OCI-LY7 (cell line): ENCODE measurements around the gene ZNRF1. TPM values are rescaled to one million over a fixed set of nuclear protein-coding genes. Genes with fewer than 3 reads are reported as not detected.
A peak's percentile ranks its signal among the peaks of the same experiment; 100 is the strongest.
"Not testable (repeated sequence)": the region's sequence is repeated elsewhere in the genome, so short reads cannot be mapped to it uniquely, and the experiment has no call there.

ENCODE experiments used
- BruUV-seq: library from RNA; stranded (reverse); fragments of 400-500 nt; replicated peaks from 2 replicates; lab custom pipeline; 2021; lab: Mats Ljungman, UMichigan
- CTCF ChIA-PET: fragments of 300-600 bp; sonication (Branson Sonifier 250); formaldehyde crosslinking; loops from one replicate; lab custom pipeline; 2022; ENCODE audit warnings: antibody characterized with exemption; ENCODE audit not compliant: unreplicated experiment; lab: Charles Lee
- POLR2A ChIA-PET: fragments of 300-600 bp; sonication (Branson Sonifier 250); formaldehyde crosslinking; loops from one replicate; lab custom pipeline; 2022; ENCODE audit warnings: antibody characterized with exemption; lab: Charles Lee
- DNase-seq: peaks from one replicate; pipeline ENCODE4 v3.0.0-alpha.2; 2015; ENCODE audit warnings: low spot score
- H2AFZ ChIP-seq: fragments of 200-600 bp; sonication (generic), shearing (Covaris generic); 2 replicates; pipeline ENCODE4 v1.6.1; 2014; ENCODE audit warnings: mild to moderate bottlenecking, antibody characterized with exemption, low read length, moderate library complexity
- H3K27ac ChIP-seq: fragments of 200-600 bp; sonication (generic); 2 replicates; pipeline ENCODE4 v1.5.1; 2014; ENCODE audit warnings: mixed run types, low read depth, mild to moderate bottlenecking, moderate library complexity, low read length, inconsistent platforms; ENCODE audit not compliant: poor library complexity, severe bottlenecking
- H3K36me3 ChIP-seq: fragments of 200-600 bp; sonication (generic); 2 replicates; pipeline ENCODE4 v1.6.1; 2014; ENCODE audit warnings: mild to moderate bottlenecking, antibody characterized with exemption, low read length, moderate library complexity, mixed read lengths; ENCODE audit not compliant: insufficient read depth
- H3K4me1 ChIP-seq: fragments of 200-600 bp; sonication (generic); 2 replicates; pipeline ENCODE4 v1.5.1; 2014; ENCODE audit warnings: mild to moderate bottlenecking, low read length; ENCODE audit not compliant: insufficient read depth, poor library complexity, severe bottlenecking
- H3K4me2 ChIP-seq: fragments of 200-600 bp; sonication (generic); 2 replicates; pipeline ENCODE4 v1.6.1; 2014; ENCODE audit warnings: mild to moderate bottlenecking, low read length
- H3K4me3 ChIP-seq: fragments of 200-600 bp; sonication (generic); 2 replicates; pipeline ENCODE4 v1.5.1; 2014; ENCODE audit warnings: mild to moderate bottlenecking, low read depth, low read length; ENCODE audit not compliant: poor library complexity, severe bottlenecking
- H3K79me2 ChIP-seq: fragments of 200-600 bp; sonication (generic); 2 replicates; pipeline ENCODE4 v1.6.1; 2016; ENCODE audit warnings: low read depth, mild to moderate bottlenecking, low read length, moderate library complexity, mixed read lengths; ENCODE audit not compliant: insufficient read depth
- H3K9me2 ChIP-seq: fragments of 200-600 bp; sonication (generic); 2 replicates; pipeline ENCODE4 v1.6.1; 2016; ENCODE audit warnings: mild to moderate bottlenecking, low read length, mixed read lengths; ENCODE audit not compliant: insufficient read depth
- H3K9me3 ChIP-seq: fragments of 200-600 bp; sonication (generic); 2 replicates; pipeline ENCODE4 v1.6.1; 2014; ENCODE audit warnings: mild to moderate bottlenecking, mixed run types, low read length, mixed read lengths
- H4K20me1 ChIP-seq: fragments of 200-600 bp; sonication (generic); 2 replicates; pipeline ENCODE4 v1.6.1; 2014; ENCODE audit warnings: mild to moderate bottlenecking, antibody characterized with exemption, low read length, moderate library complexity, mixed read lengths; ENCODE audit not compliant: insufficient read depth
- CTCF ChIP-seq: fragments of 200-600 bp; sonication (generic); conservative IDR thresholded peaks from 2 replicates; pipeline ENCODE4 v1.5.1; 2014; ENCODE audit warnings: mild to moderate bottlenecking, antibody characterized with exemption, low read length, moderate library complexity, mixed read lengths
- EZH2phosphoT487 ChIP-seq: fragments of 200-600 bp; sonication (generic); IDR thresholded peaks from 2 replicates; pipeline ENCODE4 v1.6.1; 2018; ENCODE audit warnings: low read depth, borderline replicate concordance, mild to moderate bottlenecking, mixed run types, antibody characterized with exemption, low read length, moderate library complexity, mixed read lengths
- intact Hi-C: fragments of 100-400 bp; cut with micrococcal nuclease; formaldehyde crosslinking; loops from one replicate; pipeline ENCODE4 v1.10.0; 2022; ENCODE audit not compliant: unreplicated experiment
- total RNA-seq, 2 experiments: library from RNA; depleted of rRNA in 1 of 2; stranded (reverse); fragments of >200 nt in 1 of 2; shearing (Covaris generic) in 1 of 2; gene quantifications; 2 replicates each; pipeline ENCODE4 v1.2.3, GENCODE V29; 2014 to 2022

The ZNRF1 gene
- total RNA-seq, 2 experiments from 2014 or later, result 11.8 to 23.7 TPM

GRCh38 chr16:75011634-75012307, 12.9 kb downstream of the ZNRF1 start:
- POLR2A ChIA-PET, result interaction anchor here (0.6 to 1.7 kb wide), 4 partner anchors 10 to 519 kb away, joined by 3 to 6 read pairs (median 4); no protein-coding TSS in a partner anchor
- H3K27ac ChIP-seq, result no peak overlapping the region

DNA sequence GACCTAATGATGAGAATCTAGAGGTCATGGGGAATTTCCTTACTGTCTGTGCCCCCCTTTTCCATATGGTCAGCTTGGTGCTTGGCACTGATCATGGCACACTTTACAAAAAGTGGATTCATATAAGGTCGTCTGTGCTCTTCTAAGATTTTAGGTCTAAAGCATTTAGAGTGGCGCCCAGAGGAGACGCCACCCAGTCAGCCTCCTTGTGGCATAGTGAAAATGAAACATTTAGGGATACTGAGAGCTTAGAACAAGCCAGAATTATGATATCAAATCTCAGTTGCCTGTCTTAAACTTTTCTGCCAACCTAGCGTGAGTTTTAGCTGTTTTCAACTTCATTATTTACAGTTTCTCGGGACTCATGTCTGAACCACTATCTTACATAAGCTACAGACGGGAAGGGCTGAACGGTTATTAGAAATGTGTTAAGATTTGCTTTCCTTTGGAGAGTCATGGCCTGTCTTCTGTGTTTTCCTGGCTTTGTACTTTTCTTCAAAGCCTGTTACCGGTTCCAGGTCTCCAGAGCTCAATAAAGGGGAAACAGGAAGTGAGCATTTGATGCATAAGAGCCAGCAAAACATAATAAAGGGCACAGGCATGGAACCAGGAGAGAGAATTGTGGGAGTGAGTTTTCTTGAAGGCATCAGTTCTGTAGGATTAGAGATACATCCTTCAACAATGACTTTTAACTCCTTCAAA, 13.7 kb downstream of the ZNRF1 start:
- Histone ChIP-seq H3K27ac (no peak overlapping the region), H2AFZ (no peak overlapping the region)
- DNase-seq, result no peak

More at GRCh38 chr16:75011634-75012307, 12.9 kb downstream of the ZNRF1 start:
- no peaks in the 10 kb centered on the region; the same call in 1 of the 2 replicates for H3K9me3 ChIP-seq
- intact Hi-C loops, result no loop called here
- DNase-seq, result no peak
- CTCF ChIA-PET, result interaction anchor here (1.0 kb wide), 1 partner anchor 12 kb away, joined by 3 read pairs; no protein-coding TSS in a partner anchor
- H3K4me2 ChIP-seq, result no peak overlapping the region
- TF ChIP-seq EZH2phosphoT487, result no peak
- TF ChIP-seq CTCF, result no peak
- no peak overlapping the region for H2AFZ ChIP-seq
- H3K79me2 ChIP-seq, result no peaks in the 10 kb centered on the region
- H3K9me2 ChIP-seq, result no peaks in the 10 kb centered on the region
- H3K36me3 ChIP-seq, result no peaks in the 10 kb centered on the region
- H3K4me3 ChIP-seq, result no peak overlapping the region
- H3K4me1 ChIP-seq, result peaks cover 10% of the 10 kb centered on the region
- H4K20me1 ChIP-seq, result no peaks in the 10 kb centered on the region
- no TSS peak for BruUV-seq

DNA sequence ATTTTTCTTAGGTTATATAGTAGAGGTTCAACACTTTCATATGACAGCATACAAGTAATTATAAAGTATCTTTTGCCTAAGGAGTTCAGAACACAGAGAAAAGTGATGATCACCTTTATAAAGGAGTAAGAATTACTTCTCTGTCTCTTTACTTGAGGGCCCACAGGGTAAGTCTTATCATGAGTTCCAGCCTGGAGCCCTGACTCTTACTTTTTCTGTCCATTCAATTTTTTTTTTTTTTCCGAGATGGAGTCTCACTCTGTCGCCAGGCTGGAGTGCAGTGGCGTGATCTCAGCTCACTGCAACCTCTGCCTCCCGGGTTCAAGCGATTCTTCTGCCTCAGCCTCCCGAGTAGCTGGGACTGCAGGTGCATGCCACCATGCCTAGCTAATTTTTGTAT, 14.3 kb downstream of the ZNRF1 start:
- H3K9me3 ChIP-seq, H3K9me2 ChIP-seq, H3K79me2 ChIP-seq, H3K27ac ChIP-seq, H3K4me1 ChIP-seq, CTCF ChIA-PET, H3K36me3 ChIP-seq, DNase-seq, H2AFZ ChIP-seq, BruUV-seq, H3K4me3 ChIP-seq, H4K20me1 ChIP-seq, intact Hi-C loops: not testable (repeated sequence)
- POLR2A ChIA-PET, result interaction anchor here (0.5 to 1.7 kb wide), 3 partner anchors 8 to 371 kb away, joined by 3 to 6 read pairs (median 3); no protein-coding TSS in a partner anchor
- H3K4me2 ChIP-seq, result peak overlapping the region; percentile 21; the same call in 1 of the 2 replicates

More for the DNA sequence above, 13.7 kb downstream of the ZNRF1 start:
- peaks cover 10% of the 10 kb centered on the region for H3K4me1 ChIP-seq
- no peaks in the 10 kb centered on the region for H3K36me3 ChIP-seq
- no peaks in the 10 kb centered on the region for H3K79me2 ChIP-seq
- no TSS peak for BruUV-seq
- no peaks in the 10 kb centered on the region for H3K9me2 ChIP-seq
- TF ChIP-seq EZH2phosphoT487, result no peak
- no peak for TF ChIP-seq CTCF
- POLR2A ChIA-PET, result interaction anchor here (0.5 to 1.7 kb wide), 6 partner anchors 9 to 518 kb away, joined by 3 to 6 read pairs (median 4); no protein-coding TSS in a partner anchor
- no peak overlapping the region for H3K4me3 ChIP-seq
- CTCF ChIA-PET, result interaction anchor here (0.6 kb wide), 1 partner anchor 99 kb away, joined by 3 read pairs; no protein-coding TSS in a partner anchor
- intact Hi-C loops, result no loop called here
- H3K9me3 ChIP-seq, result no peaks in the 10 kb centered on the region; the same call in 1 of the 2 replicates
- peak overlapping the region; percentile 21; the same call in 1 of the 2 replicates for H3K4me2 ChIP-seq
- H4K20me1 ChIP-seq, result no peaks in the 10 kb centered on the region
